H4 (cell line): ENCODE measurements around the gene ETFB. TPM values are rescaled to one million over a fixed set of nuclear protein-coding genes. Genes with fewer than 3 reads are reported as not detected.

Experiments
- DNase-seq: peaks from one replicate; pipeline ENCODE4 v3.0.0-alpha.2; 2015; ENCODE audit warnings: low spot score
- total RNA-seq: library from RNA; depleted of rRNA; stranded (reverse); fragments of >200 nt; shearing (Covaris generic); gene quantifications from 2 replicates; pipeline ENCODE4 v1.2.3, GENCODE V29; 2014; rRNA removed

Gene ETFB
- total RNA-seq, 1 experiment from 2014 or later: 397 TPM

DNA sequence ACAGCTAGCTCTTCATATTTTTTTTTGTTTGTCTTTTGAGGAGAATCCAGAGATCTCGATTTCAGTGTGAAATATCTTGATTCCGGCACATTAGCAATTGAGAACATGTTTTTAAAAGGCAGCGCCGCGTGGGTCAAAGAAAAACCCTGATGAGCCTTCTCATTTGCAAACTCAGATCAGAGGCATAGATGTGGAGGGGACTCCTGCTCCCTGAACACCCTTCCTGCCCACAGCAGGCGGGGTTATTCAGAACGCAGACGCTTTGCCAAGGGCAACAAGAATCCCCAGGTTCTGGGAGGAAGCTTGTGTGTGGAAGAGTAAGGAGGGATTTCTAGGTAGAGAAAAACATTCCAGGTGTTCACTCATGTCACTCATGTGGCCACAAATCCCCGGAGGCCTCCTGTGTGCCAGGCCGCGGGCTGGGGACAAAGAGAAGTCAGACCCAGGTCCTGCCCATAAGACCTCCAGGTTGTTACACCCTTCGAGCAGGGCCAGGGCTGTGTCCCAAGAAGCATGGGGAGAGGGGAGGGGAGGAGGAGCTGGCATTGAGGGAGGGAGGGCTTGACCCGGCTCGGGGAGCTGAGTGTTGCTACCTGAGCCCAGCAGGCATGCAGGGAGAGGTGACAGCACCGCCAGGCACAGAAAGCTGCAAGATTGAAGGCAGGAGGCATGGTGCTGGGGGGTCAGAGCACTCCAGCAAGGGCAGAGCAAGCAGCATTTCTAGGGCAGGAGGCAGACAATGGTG is 70.6 kb downstream of the ETFB start:
- no peak for DNase-seq

Other genes starting within 250 kb of the ETFB start
- gene SIGLEC9, start 241.5 kb downstream of the ETFB start, total RNA-seq: not detected in 2 replicates
- not detected in 2 replicates for gene SIGLEC7, start 224.1 kb downstream of the ETFB start, total RNA-seq
- 3.3 and 13.9 TPM in 2 replicates for gene CD33, start 141.3 kb downstream of the ETFB start, total RNA-seq
- gene SIGLECL1, start 115.3 kb downstream of the ETFB start, total RNA-seq: 0.39 TPM in 1 of 2 replicates, not detected in the other
- gene IGLON5, start 54.7 kb downstream of the ETFB start, total RNA-seq: 0.72 and 1.2 TPM in 2 replicates
- gene VSIG10L, start 24.2 kb downstream of the ETFB start, total RNA-seq: 8.0 and 8.5 TPM in 2 replicates
- gene CLDND2, start 2.6 kb upstream of the ETFB start, total RNA-seq: 0.97 TPM in 1 of 2 replicates, not detected in the other
- not detected in 2 replicates for gene NKG7, start 6.3 kb upstream of the ETFB start, total RNA-seq
- gene LIM2, start 21.6 kb upstream of the ETFB start, total RNA-seq: not detected in 2 replicates
- not detected in 2 replicates for gene C19orf84, start 24.2 kb upstream of the ETFB start, total RNA-seq
- not detected in 2 replicates for gene SIGLEC10, start 51.3 kb upstream of the ETFB start, total RNA-seq
- not detected in 2 replicates for gene SIGLEC8, start 92.1 kb upstream of the ETFB start, total RNA-seq
- not detected in 2 replicates for gene CEACAM18, start 112.2 kb upstream of the ETFB start, total RNA-seq
- not detected in 2 replicates for gene SIGLEC12, start 135.4 kb upstream of the ETFB start, total RNA-seq
- gene SIGLEC6, start 165.3 kb upstream of the ETFB start, total RNA-seq: not detected in 2 replicates
- 3.1 and 5.1 TPM in 2 replicates for gene ZNF175, start 204.9 kb upstream of the ETFB start, total RNA-seq